ENCODE results near the gene ABLIM1.

ABLIM1 gene

DNA sequence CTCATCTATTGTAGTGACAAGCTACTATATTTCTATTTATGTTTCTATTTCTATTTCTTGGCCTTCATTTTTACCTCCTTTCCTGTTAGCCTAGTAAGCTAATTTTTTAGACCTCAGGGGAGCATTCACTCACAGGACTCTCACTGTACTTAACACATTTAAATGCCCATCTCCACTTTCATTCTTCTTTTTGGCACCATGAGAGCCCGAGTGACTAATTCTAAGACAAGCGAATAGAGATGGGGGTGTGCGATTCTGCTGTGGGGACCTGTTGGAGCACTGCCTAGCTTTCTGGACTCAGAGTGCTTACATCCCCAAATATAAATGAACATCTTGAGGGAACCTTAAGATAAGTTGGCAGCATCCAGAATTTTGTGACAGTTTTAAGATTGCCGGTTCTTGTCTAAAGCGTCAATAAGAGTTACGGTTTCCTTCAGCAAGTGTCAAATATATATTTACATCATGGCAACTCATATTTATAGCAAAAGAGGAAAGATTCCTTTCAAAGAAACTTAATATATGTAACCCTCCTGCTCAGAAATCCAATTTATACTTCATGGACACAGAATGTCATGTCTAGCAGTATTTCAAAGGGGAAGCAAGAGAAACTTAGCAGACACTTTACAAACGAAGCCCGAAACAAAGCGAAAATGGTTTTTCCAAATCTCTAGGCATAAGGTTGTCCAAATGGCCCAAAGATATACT, 199.7 kb downstream of the ABLIM1 start:
- no peak for DNase-seq (ENCODE audit: low read depth)

DNA sequence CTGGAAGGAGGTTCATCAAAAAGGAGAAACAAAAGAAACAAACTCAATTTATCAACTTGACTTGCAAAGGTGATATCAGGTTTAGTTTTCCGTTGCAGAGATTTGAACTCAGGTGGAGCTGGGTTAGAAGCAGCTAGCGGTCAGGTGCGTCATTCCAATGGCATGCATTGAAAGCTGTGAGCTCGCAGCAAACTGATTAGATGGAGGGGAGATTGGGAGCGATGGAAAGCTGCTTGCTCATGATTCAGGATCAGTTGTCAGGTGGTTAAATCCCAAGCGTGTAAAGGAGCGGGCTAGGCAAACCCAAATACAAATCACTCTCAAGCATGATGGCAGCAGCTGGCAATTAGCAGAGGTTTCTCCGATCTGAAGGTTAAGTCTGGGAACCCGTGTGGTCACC, 204.5 kb downstream of the ABLIM1 start:
- DNase-seq (ENCODE audit: low read depth), result no peak

DNA sequence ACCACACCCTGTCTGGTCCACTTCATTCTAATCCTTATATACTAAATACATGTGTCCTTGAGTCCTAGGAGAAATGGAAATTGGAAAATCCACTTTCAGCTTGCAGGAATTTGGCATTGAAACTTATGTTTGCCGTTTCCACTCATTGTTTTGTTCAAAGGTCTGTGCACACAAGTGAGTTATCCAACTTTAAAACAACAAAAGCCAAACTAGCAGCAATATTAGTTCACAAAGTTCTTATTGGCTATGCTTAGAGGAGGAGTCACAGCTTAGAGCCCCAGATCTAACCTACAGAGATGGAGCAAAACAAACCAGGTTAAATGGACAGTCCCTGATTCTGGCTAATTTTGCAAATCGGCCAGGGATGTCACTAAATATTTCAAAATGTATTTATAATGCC, 209.2 kb downstream of the ABLIM1 start:
- DNase-seq (ENCODE audit: low read depth), result no peak

DNA sequence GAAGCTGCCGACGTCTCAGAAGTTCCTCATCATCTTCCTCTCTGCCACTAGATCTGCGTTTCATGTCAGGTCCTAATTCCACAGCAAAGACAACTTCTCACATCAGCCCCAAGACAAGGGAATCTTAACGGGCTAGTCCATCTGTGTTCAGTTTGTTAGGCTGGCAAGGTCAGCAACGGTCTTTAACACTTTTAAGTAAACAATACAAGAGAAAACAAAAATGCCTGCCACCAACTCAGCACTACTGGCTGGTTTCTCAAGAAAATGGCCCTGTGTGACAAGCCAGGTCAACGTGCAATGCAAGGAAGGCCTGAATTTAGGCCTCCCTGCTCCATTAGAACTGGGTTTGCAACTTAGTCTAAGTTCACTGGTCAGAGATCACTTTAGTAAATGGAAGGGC, 212.7 kb downstream of the ABLIM1 start:
- no peak for DNase-seq (ENCODE audit: low read depth)

DNA sequence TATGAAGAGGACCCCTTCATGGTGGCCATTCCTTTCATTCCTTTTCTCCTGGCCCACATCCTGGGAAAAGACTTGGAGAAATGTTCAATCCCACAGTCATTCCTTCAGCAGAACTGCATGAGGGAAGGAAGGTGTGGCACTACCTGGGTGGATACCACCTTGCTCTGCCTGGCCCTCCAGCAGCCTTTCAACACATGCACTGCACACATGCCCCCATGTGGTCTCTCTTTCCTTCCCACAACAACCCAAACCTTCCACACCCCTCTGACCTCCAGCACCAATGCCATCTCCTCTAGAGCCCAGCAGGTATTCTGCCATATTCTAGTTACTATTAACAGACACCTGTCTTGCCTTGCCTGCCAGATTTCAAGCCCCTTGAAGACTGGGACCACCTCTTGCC, 213.3 kb downstream of the ABLIM1 start:
- no peak for DNase-seq (ENCODE audit: low read depth)

DNA sequence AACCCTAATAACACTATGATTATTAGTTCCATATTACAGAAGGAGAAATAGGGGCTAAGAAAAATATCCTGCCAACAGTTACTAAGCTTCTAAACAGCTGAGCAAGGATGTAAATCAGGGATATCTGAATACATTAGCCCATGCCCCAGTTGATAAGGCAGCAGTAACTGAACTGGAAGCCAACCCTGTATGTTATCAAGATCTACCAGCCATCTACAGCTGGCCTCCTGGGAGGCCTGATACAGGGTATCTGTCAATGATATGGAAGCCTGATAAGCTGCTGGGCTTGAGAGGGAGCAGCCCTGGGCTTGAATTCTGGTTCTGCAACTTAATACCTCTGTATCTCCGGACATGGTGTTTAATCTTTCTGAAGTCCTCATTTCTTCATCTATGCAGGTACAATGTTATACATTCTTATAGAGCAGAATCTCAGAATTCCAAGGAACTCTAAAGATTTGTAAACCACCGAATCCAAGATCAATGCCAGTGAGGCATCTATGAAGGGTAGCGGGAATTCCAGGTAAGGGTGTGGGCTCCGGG, 215.9 kb downstream of the ABLIM1 start:
- no peak for DNase-seq (ENCODE audit: low read depth)

DNA sequence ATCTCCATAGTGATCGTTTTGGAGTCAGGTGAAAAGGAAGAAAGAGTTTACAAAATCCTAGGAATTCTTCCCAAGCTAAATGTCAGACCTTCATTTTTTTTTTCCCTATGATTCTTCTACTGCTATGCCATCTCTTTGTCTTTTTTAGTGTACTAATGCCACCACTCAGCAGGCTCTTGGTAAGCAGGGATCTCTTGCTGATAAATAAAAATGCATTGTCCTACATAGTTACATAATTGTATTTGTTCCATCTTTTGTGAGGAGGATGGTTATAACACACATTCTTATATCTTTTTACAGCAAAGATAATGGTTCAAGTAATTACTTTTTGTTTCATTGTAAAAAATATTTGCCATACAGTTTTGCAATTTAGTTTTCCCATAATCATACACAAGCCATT, 217.0 kb downstream of the ABLIM1 start:
- DNase-seq (ENCODE audit: low read depth), result no peak

DNA sequence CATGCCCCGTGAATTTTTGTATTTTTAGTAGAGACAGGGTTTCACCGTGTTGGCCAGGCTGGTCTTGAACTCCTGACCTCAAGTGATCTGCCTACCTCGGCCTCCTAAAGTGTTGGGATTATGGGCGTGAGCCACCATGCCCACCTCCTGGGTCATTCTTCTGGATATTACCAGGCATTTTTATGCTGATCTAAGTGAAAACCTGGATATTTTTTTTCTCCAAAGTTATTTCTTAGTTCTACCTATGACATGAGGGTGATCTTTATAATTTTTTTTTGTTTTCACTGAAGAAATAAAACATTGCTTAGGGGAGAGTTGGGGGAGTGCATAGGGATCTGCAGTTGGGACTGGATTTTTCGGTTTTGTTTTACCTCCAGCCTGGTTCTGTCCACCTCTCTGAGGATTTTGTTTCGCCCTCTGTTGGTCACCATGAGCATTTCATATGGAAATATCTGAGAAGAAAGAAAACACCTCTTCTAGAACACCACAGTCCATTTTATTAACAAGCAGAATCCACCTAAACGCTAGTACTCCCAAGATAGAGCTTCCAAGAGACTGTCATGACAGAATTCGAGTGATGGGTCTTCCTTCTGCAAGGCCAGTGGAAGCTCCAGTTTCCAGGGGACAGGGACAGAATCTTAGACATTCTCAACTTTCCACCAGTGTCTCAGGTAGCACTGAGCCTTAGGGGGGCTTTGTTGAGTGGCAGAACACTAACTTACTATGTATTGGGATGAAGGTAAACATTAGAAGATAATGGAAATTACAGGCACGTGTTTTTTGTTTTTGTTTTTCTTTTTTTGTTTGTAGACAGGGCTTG, 220.4 kb downstream of the ABLIM1 start:
- DNase-seq (ENCODE audit: low read depth), result no peak

DNA sequence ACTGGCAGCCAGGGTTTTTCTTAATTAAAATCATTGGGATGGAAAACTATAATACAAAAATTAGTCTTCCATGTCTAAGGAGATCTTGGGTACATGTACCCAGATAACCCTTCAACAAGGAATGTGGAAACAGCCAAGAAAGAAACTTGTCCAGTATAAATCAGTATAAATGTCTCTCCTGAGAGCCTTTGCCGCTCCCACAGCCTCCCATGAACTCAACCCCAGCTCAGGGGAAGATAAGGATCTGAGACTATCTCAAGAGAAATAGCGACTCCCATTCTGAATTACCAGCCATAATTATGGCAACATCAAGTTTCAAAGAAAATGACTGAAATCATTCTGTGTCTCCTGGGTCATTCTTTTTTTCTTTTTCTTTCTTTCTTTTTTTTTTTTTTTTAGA, 221.1 kb downstream of the ABLIM1 start:
- no peak for DNase-seq (ENCODE audit: low read depth)

DNA sequence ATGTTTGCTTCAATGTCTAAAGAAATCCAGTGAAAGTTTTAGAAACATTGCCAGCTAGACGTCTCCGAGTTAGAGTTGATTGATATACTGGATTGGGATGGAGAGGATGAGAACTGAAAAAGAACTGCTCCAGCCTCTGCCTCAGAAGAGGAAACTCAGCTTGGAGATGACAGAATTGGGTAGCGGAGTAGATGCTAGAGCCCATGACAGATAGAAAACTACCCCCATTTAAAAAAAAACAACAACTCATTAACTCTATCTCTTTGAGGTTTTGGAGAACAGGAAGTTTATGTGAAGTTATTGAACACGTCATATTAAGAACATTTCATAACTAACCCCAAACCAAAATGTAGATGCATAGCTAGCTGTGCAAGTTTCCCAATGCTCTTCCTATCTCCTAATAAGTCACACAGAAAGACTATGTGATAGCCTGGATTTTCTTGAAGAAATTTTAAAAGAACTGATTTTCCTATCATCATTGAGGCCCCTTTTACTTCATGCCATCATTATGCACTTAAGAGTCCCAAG, 225.4 kb downstream of the ABLIM1 start:
- no peak for DNase-seq (ENCODE audit: low read depth)

DNA sequence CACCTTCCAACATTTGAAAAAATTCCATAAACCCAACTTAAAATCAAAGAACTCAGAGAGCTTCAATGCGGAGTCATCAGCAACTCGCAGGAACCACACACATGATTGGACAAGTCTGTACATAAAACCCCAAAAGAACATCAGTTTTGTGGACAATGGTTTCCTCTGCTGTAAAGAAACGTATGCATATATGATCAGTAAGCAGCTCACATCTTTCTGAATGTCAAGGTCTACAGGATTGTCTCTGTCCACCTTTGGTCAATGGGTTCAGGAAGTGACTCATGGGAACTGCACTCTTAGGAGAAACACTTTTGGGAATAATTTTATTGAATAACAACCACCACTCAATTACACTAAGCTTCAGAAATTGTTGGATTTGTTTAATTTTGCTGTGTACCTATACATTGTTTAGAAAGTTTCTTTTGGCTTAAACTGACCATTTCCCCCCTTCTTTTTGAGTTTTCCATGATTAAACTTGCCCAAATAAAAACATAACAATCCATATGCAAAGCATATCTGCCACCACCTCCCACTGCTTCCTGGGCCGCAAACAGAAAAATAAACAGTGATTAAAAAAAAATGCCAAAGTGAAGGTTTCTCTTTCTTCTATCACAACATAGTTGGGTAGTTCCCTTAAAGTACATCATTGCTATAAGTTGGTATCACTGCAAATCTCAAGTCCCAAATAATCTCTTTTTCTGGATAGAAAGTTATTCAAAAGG, 226.5 kb downstream of the ABLIM1 start:
- no peak for DNase-seq (ENCODE audit: low read depth)

DNA sequence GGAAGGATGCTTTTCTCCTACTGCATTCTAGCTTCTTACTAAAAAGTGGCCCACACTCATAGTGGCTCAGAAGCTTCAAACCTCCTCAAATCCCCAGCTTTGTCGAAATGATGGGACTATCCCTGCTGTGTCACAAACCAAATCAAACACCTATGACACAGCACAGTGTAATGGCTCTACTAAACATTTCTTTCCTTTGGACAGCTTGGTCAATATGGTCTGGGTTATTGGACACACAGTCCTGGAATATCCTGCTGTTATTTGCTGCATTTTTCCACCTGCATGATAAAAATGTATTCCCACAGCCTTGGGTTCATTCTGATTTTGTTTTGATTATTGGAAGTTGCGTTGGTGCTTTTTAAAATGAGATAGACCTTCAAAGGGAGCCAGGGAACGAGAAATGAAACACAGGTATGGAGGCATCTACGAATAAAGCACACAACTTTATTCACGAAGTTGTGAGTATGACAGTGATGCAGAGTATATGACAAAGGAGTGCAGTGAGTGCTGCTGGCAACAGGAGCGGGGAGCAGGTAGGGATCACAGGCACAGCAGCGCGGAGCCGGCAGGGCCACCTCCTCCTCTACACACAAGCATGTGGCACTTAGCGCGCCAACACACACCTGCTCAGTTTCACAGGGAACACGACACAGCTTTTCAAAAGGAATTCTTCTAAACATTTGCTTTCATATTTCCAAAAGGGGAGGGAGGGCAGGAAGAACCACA, 227.2 kb downstream of the ABLIM1 start:
- DNase-seq (ENCODE audit: low read depth), result no peak

DNA sequence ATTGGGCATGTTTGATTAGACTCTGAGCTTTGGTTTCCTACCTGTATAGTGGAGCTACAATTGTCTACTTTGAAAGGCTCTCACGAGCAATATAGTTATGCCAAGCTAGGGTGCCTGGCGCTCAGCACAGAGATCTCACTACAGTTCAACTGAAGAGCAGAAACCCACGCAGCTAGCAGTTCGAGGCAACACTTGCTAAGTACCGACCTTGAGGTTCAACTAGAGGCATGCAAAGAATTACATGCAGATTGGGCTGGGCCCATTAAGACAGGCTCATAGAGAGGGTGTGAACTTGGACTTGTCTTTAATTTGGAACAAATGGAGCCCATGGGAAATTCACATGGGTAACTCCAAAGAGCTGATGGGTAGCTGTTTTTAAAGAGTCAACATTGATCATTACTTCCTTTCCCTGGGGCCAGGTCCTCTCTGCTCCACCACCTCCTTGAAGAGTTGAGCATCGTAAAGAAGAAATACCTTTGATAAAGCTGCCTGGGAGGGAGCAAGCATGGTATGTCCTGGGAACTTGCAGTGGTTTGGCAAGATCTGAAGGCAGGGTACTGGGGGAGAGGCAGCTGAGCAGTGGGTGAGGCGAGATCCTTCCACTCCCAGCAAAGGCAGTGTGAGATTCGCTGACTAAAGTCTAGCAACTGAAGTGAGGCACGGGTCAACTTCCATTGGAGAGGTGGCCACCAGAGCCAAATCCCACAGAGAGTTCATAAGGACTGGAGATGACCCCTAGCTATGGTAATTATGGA, 228.3 kb downstream of the ABLIM1 start:
- no peak for DNase-seq (ENCODE audit: low read depth)

DNA sequence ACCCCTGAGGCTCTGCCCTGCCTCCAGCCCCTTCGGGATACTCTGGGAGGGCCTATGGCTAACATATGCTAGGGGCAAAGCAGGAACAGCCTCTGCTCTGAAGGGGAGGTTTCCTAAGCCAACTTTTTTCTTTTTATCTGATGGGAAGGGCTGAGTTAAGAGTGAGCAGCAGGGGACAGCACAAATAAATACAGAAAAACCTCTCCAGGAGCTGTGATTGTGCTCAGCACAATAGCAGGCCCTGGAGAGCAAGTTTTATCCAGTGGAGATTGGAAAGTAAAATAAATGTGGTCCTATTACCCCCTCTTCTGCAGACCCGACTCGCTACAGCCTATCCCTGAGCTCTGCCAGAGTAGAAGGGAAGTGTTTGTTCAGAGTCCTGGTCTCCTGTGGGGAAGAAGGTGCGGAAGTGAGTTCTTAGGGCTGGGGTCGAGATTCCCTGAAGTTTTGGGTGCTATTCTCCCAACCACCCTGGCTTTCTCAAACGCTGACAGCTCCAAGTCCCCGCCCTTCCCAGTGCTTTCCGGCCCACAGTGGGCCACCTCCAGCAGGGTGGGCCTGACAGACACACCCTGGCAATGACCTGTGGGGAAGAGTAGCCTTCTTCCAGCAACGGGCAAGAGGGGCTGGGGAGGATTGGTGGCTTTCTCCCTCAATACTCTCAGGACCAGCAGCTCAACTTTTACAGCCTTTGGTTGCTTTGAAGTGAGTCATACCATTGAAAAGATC, 230.8 kb downstream of the ABLIM1 start:
- no peak for DNase-seq (ENCODE audit: low read depth)

DNA sequence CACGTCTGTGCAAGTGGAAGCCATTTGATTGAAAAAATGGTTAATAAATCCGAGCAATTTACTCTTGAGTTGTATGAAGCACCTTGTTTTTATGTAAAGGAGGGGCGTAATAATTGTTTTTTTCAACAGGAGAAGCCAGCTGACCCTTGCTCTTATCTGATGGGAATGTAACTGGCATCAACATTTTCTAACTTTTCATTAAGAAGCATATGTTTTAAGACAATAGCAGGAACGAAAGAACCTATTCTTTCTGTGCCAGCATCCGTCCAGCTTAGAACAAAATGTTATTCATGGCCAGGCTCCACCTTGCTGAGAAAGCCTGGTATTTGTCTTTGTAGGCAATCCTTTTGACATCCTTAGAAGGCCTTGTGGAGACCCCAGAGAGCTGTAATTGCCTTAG, 231.6 kb downstream of the ABLIM1 start:
- DNase-seq (ENCODE audit: low read depth), result no peak

DNA sequence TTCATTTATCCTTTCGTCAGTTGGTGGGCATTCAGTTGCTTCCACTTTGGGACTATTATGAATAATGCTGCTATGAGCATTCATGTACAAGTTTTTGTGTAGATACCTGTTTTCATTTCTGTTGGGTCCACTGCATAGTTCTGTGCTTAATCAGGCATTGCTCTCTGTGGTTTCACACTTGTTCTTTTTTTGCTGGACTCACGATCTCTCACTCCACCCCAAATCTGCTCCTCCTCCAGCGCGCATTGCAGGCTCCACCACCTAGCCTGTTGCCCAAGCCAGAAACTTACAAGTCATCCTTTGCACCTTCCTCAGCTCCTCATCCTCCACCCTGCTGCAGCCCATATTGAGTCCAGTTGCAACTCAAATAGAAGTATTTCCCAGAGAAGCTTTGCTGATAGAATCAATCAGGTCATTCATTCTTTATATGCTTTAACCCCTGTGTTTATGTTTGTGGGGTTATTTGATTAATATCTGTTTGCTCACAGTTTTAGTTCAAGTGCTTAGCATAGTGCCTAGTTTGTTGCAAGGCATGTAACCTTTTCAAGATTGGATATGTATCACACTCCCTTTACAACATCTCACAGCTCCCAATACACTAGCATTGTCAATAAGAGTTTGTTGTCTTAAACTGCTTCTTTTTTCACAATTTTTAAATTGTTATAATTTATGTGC, 237.1 kb downstream of the ABLIM1 start:
- no peak for DNase-seq (ENCODE audit: low read depth)

DNA sequence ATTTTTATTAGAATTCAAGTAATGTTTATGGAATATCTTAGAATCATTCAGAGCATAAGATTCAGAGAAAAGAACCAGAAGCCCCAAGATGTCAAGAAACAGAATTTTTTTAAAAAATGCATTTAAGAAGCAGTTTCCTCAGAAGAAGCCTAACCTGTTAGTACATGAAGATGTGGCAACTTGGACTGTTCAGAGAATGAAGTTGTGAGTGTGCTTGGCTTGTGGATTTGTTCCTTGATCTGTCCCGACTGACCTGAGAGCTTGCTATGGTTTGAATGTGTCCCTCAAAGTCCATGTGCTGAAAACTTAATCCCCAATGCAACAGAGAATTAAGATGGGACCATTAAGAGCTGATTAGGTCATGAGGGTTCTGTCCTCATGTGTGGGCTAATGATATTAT, 240.0 kb downstream of the ABLIM1 start:
- no peak for DNase-seq (ENCODE audit: low read depth)

DNA sequence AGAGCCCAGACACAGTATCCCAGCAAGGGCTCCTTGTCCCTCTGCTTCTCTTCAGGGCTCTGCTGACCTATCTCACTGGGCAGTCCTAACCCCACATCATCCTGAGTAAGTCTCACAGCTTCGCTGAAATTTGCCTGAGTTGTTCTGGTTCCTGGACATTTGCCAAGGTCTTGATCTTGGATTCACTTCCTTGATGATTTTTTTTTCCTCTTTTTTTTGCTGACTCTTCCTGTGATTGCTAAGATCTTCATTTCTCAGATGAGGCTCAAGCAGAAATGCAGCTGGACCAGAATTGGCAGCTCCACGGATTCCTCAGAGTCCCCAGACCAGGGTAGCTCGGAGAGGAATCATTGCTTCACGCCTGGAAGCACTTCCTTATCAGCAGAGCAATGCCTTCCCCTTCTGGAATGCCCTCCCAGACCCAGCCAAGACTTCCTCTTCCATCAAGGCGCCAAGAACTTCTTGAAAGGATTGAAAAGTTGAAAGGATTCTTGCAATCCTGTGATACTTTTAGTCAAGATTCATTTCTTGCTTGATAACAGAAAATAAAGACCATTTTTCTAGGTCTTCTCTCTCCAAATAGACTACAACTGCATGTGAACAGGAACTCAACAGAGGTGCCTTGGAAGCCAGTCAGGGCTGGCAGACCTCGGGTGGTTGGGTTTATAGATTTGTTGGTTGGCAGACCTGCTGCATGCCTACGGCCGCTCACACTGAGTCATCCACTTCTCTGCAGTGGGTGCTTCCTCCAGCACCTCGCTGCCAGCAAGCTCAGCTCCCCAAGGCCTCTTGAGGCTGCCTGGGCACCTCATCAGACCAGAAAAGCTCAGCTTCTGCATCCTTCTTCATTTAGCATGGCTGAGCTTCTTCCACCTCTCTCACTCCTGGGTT, 244.9 kb downstream of the ABLIM1 start:
- no peak for DNase-seq (ENCODE audit: low read depth)

DNA sequence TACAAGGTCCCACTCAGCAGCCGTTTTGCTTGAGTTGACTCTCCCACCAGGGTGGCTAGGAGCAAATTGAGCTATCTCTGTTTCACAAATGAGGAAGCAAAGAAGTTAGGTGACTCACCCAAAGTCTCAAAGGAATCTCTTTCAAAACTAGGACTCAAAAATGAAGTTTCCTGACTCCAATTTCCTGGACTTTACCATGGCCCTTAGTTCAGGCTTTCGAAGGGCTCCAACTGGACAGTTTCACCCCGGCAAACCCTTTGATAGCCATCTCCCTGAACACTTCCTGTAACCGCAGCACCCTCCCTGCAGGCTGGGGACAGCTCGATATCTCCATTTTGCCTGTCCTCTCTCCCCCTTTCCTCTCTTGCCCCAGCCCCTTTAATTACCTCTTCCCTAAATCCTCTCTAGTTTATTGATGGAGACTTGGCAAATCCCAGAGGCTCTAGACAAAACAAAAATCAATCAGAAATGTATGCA, 249.1 kb downstream of the ABLIM1 start:
- DNase-seq (ENCODE audit: low read depth), result no peak

Measured in HS-27A (cell line).